Measurements from ENCODE around the gene LIN7A.

The LIN7A gene

GRCh38 chr12:80936353-80936641 is 1.4 kb downstream of the LIN7A start:
- no peaks in the 10 kb centered on the region for H3K79me1 ChIP-seq (ENCODE audit: low read length)
- DNase-seq, result peak in 1 of 2 donors; percentile 7
- no peaks in the 10 kb centered on the region for H3K79me2 ChIP-seq (ENCODE audit: control insufficient read depth, insufficient read depth, low read length, poor library complexity)
- no CpG with 5 or more reads among the region's 11 CpGs for WGBS (ENCODE audit: extremely low coverage, insufficient coverage, insufficient read length)
- no peak overlapping the region for H3K18ac ChIP-seq (ENCODE audit: low read length)
- no peak overlapping the region for H2BK120ac ChIP-seq (ENCODE audit: insufficient read depth, low read length, poor library complexity)
- no peak overlapping the region for H4K12ac ChIP-seq (ENCODE audit: low read depth, low read length)
- H3K9ac ChIP-seq (ENCODE audit: low read length), result no peak overlapping the region
- H3K4me1 ChIP-seq (ENCODE audit: control insufficient read depth in 1 of 2, insufficient read depth in 2 of 2, low read length in 2 of 2), result peaks cover 0 to 4% of the 10 kb centered on the region in 2 experiments
- H4K8ac ChIP-seq (ENCODE audit: low read depth, low read length), result no peak overlapping the region
- H2AK5ac ChIP-seq (ENCODE audit: low read length), result no peak overlapping the region
- H3K23ac ChIP-seq (ENCODE audit: low read length), result no peak overlapping the region
- H3K14ac ChIP-seq (ENCODE audit: low read length), result no peak overlapping the region
- H3K4me2 ChIP-seq (ENCODE audit: low read length), result peak overlapping the region; percentile 99
- H3K27ac ChIP-seq (ENCODE audit: low read depth, low read length), result no peak overlapping the region
- no peaks in the 10 kb centered on the region for H3K36me3 ChIP-seq (ENCODE audit: control insufficient read depth in 1 of 2, insufficient read depth in 2 of 2, low read length in 2 of 2)
- no peaks in the 10 kb centered on the region for H3K9me3 ChIP-seq (ENCODE audit: insufficient read depth, low read depth, low read length)
- H2AFZ ChIP-seq (ENCODE audit: insufficient read depth, low read length, poor library complexity), result peak overlapping the region; percentile 56
- H2BK12ac ChIP-seq (ENCODE audit: low read length), result no peak overlapping the region
- H2BK5ac ChIP-seq (ENCODE audit: low read depth, low read length, poor library complexity), result no peak overlapping the region
- H3K4ac ChIP-seq (ENCODE audit: low read depth, low read length), result no peak overlapping the region
- peak overlapping the region; percentile 78 for H3K4me3 ChIP-seq (ENCODE audit: low read depth, low read length)
- H4K91ac ChIP-seq (ENCODE audit: low read depth, low read length), result no peak overlapping the region
- H3K27me3 ChIP-seq (ENCODE audit: insufficient read depth, low read length), result peaks cover 3% of the 10 kb centered on the region

GRCh38 chr12:80935111-80935510 is 2.6 kb downstream of the LIN7A start:
- no peak overlapping the region for H3K27ac ChIP-seq (ENCODE audit: low read depth, low read length)
- H3K79me2 ChIP-seq (ENCODE audit: control insufficient read depth, insufficient read depth, low read length, poor library complexity), result no peaks in the 10 kb centered on the region
- no peak overlapping the region for H3K4me2 ChIP-seq (ENCODE audit: low read length)
- no CpG with 5 or more reads among the region's 2 CpGs for WGBS (ENCODE audit: extremely low coverage, insufficient coverage, insufficient read length)
- H3K9me3 ChIP-seq (ENCODE audit: insufficient read depth, low read depth, low read length), result no peaks in the 10 kb centered on the region
- H2AK5ac ChIP-seq (ENCODE audit: low read length), result no peak overlapping the region
- no peak overlapping the region for H3K14ac ChIP-seq (ENCODE audit: low read length)
- H3K9ac ChIP-seq (ENCODE audit: low read length), result no peak overlapping the region
- DNase-seq, result no peak
- H2AFZ ChIP-seq (ENCODE audit: insufficient read depth, low read length, poor library complexity), result no peak overlapping the region
- peaks cover 0 to 4% of the 10 kb centered on the region in 2 experiments for H3K4me1 ChIP-seq (ENCODE audit: control insufficient read depth in 1 of 2, insufficient read depth in 2 of 2, low read length in 2 of 2)
- no peak overlapping the region for H2BK5ac ChIP-seq (ENCODE audit: low read depth, low read length, poor library complexity)
- no peak overlapping the region for H3K23ac ChIP-seq (ENCODE audit: low read length)
- H3K27me3 ChIP-seq (ENCODE audit: insufficient read depth, low read length), result peaks cover 3% of the 10 kb centered on the region
- H3K4ac ChIP-seq (ENCODE audit: low read depth, low read length), result no peak overlapping the region
- H3K4me3 ChIP-seq (ENCODE audit: low read depth, low read length), result no peak overlapping the region
- no peak overlapping the region for H2BK120ac ChIP-seq (ENCODE audit: insufficient read depth, low read length, poor library complexity)
- H3K18ac ChIP-seq (ENCODE audit: low read length), result no peak overlapping the region
- no peaks in the 10 kb centered on the region for H3K79me1 ChIP-seq (ENCODE audit: low read length)
- H4K91ac ChIP-seq (ENCODE audit: low read depth, low read length), result no peak overlapping the region
- no peaks in the 10 kb centered on the region for H3K36me3 ChIP-seq (ENCODE audit: control insufficient read depth in 1 of 2, insufficient read depth in 2 of 2, low read length in 2 of 2)
- no peak overlapping the region for H2BK12ac ChIP-seq (ENCODE audit: low read length)
- no peak overlapping the region for H4K8ac ChIP-seq (ENCODE audit: low read depth, low read length)
- H4K12ac ChIP-seq (ENCODE audit: low read depth, low read length), result no peak overlapping the region

DNA sequence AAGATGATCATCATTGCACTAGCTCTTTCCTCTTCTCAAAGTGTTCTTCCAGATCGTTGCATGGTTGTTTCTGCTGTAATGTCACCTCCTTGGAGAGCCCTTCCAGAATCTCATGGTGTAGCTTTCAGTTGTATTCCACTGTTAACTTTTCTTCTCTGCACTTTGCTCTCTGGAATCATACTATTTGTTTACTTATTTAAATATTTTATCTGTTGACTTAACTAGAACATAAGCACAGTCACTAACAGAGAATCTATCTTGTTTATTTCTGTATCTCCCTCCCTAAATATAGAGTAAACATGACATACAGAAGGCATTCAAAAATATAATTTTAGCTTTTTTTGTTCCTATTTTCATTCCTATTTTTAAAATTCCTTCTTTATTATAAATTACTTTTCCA is 11.8 kb downstream of the LIN7A start:
- no peak overlapping the region for H3K14ac ChIP-seq (ENCODE audit: low read length)
- no peak overlapping the region for H3K9ac ChIP-seq (ENCODE audit: low read length)
- H2BK5ac ChIP-seq (ENCODE audit: low read depth, low read length, poor library complexity), result no peak overlapping the region
- no peak overlapping the region for H4K12ac ChIP-seq (ENCODE audit: low read depth, low read length)
- H3K4me3 ChIP-seq (ENCODE audit: low read depth, low read length), result no peak overlapping the region
- no peak for DNase-seq
- no peak overlapping the region for H3K23ac ChIP-seq (ENCODE audit: low read length)
- H2BK12ac ChIP-seq (ENCODE audit: low read length), result no peak overlapping the region
- H3K27ac ChIP-seq (ENCODE audit: low read depth, low read length), result no peak overlapping the region
- no peak overlapping the region for H2AFZ ChIP-seq (ENCODE audit: insufficient read depth, low read length, poor library complexity)
- H4K8ac ChIP-seq (ENCODE audit: low read depth, low read length), result no peak overlapping the region
- H3K18ac ChIP-seq (ENCODE audit: low read length), result no peak overlapping the region
- no peaks in the 10 kb centered on the region for H3K79me1 ChIP-seq (ENCODE audit: low read length)
- H3K4me2 ChIP-seq (ENCODE audit: low read length), result no peak overlapping the region
- H2BK120ac ChIP-seq (ENCODE audit: insufficient read depth, low read length, poor library complexity), result no peak overlapping the region
- WGBS (ENCODE audit: extremely low coverage, insufficient coverage, insufficient read length), result no CpG with 5 or more reads among the region's 1 CpG
- no peaks in the 10 kb centered on the region for H3K9me3 ChIP-seq (ENCODE audit: insufficient read depth, low read depth, low read length)
- H3K79me2 ChIP-seq (ENCODE audit: control insufficient read depth, insufficient read depth, low read length, poor library complexity), result no peaks in the 10 kb centered on the region
- H3K36me3 ChIP-seq (ENCODE audit: control insufficient read depth in 1 of 2, insufficient read depth in 2 of 2, low read length in 2 of 2), result no peaks in the 10 kb centered on the region
- no peaks in the 10 kb centered on the region for H3K4me1 ChIP-seq (ENCODE audit: control insufficient read depth in 1 of 2, insufficient read depth in 2 of 2, low read length in 2 of 2)
- H2AK5ac ChIP-seq (ENCODE audit: low read length), result no peak overlapping the region
- H4K91ac ChIP-seq (ENCODE audit: low read depth, low read length), result no peak overlapping the region
- no peak overlapping the region for H3K4ac ChIP-seq (ENCODE audit: low read depth, low read length)
- H3K27me3 ChIP-seq (ENCODE audit: insufficient read depth, low read length), result no peaks in the 10 kb centered on the region

- Histone ChIP-seq H2BK5ac (ENCODE audit: low read depth, low read length, poor library complexity) (no peak overlapping the region), H3K4me2 (ENCODE audit: low read length) (no peak overlapping the region), H3K23ac (ENCODE audit: low read length) (no peak overlapping the region)
Observed at GRCh38 chr12:80925237-80925636, 12.5 kb downstream of the LIN7A start.

More at GRCh38 chr12:80925237-80925636, 12.5 kb downstream of the LIN7A start:
- DNase-seq, result no peak
- no peak overlapping the region for H3K4ac ChIP-seq (ENCODE audit: low read depth, low read length)
- H3K14ac ChIP-seq (ENCODE audit: low read length), result no peak overlapping the region
- no peak overlapping the region for H2AK5ac ChIP-seq (ENCODE audit: low read length)
- H3K27ac ChIP-seq (ENCODE audit: low read depth, low read length), result no peak overlapping the region
- H3K79me2 ChIP-seq (ENCODE audit: control insufficient read depth, insufficient read depth, low read length, poor library complexity), result no peaks in the 10 kb centered on the region
- WGBS (ENCODE audit: extremely low coverage, insufficient coverage, insufficient read length), result no CpG with 5 or more reads among the region's 2 CpGs
- no peaks in the 10 kb centered on the region for H3K79me1 ChIP-seq (ENCODE audit: low read length)
- no peak overlapping the region for H2BK120ac ChIP-seq (ENCODE audit: insufficient read depth, low read length, poor library complexity)
- no peak overlapping the region for H4K8ac ChIP-seq (ENCODE audit: low read depth, low read length)
- H2AFZ ChIP-seq (ENCODE audit: insufficient read depth, low read length, poor library complexity), result no peak overlapping the region
- H3K9me3 ChIP-seq (ENCODE audit: insufficient read depth, low read depth, low read length), result no peaks in the 10 kb centered on the region
- no peak overlapping the region for H4K91ac ChIP-seq (ENCODE audit: low read depth, low read length)
- no peak overlapping the region for H2BK12ac ChIP-seq (ENCODE audit: low read length)
- no peak overlapping the region for H4K12ac ChIP-seq (ENCODE audit: low read depth, low read length)
- H3K18ac ChIP-seq (ENCODE audit: low read length), result no peak overlapping the region
- no peak overlapping the region for H3K9ac ChIP-seq (ENCODE audit: low read length)
- H3K27me3 ChIP-seq (ENCODE audit: insufficient read depth, low read length), result no peaks in the 10 kb centered on the region
- H3K4me1 ChIP-seq (ENCODE audit: control insufficient read depth in 1 of 2, insufficient read depth in 2 of 2, low read length in 2 of 2), result no peaks in the 10 kb centered on the region
- no peak overlapping the region for H3K4me3 ChIP-seq (ENCODE audit: low read depth, low read length)
- no peaks in the 10 kb centered on the region for H3K36me3 ChIP-seq (ENCODE audit: control insufficient read depth in 1 of 2, insufficient read depth in 2 of 2, low read length in 2 of 2)
